HepG2 (cell line): ENCODE measurements around the gene SFMBT1. TPM values are rescaled to one million over a fixed set of nuclear protein-coding genes. Genes with fewer than 3 reads are reported as not detected.
A peak's percentile ranks its signal among the peaks of the same experiment; 100 is the strongest.

Experiments used
- CHCHD3 ChIP-seq: sonication (generic); formaldehyde crosslinking; IDR thresholded peaks from 2 replicates; pipeline ENCODE4 v1.8.0; 2022; ENCODE audit warnings: mild to moderate bottlenecking, missing genetic modification reagents, moderate library complexity
- KLF16 ChIP-seq, 2 experiments: sonication (generic) in 1 of 2; formaldehyde crosslinking in 1 of 2; IDR thresholded peaks; 2 replicates each; pipeline versions ENCODE4 v1.6.1 to v1.8.0; 2016 to 2023; ENCODE audit warnings: missing genetic modification reagents in 2 of 2, missing compliant biosample characterization in 1 of 2
- MED1 ChIP-seq: sonication (generic); formaldehyde crosslinking; IDR thresholded peaks from 2 replicates; pipeline ENCODE4 v1.4.0; 2020; ENCODE audit warnings: missing genetic modification reagents
- NCOA5 ChIP-seq: sonication (generic); formaldehyde crosslinking; IDR thresholded peaks from 2 replicates; pipeline ENCODE4 v1.4.0; 2020; ENCODE audit warnings: missing genetic modification reagents
- NKX3-1 ChIP-seq: sonication (generic); formaldehyde crosslinking; IDR thresholded peaks from 2 replicates; pipeline ENCODE4 v1.5.0; 2020; ENCODE audit warnings: missing genetic modification reagents
- SALL2 ChIP-seq: sonication (generic); formaldehyde crosslinking; IDR thresholded peaks from 2 replicates; pipeline ENCODE4 v1.8.1; 2023; ENCODE audit warnings: mild to moderate bottlenecking, missing genetic modification reagents, inconsistent platforms
- SMYD3 ChIP-seq: sonication (generic); formaldehyde crosslinking; IDR thresholded peaks from 2 replicates; pipeline ENCODE4 v1.8.1; 2023; ENCODE audit warnings: mild to moderate bottlenecking, missing genetic modification reagents
- TRIM24 ChIP-seq: sonication (generic); formaldehyde crosslinking; IDR thresholded peaks from 2 replicates; pipeline ENCODE4 v1.8.0; 2022; ENCODE audit warnings: mild to moderate bottlenecking, missing genetic modification reagents
- XRCC5 ChIP-seq: fragments of 200-400 bp; formaldehyde crosslinking; optimal IDR thresholded peaks from 2 replicates; pipeline ENCODE3; 2017; ENCODE audit warnings: mild to moderate bottlenecking, low read length
- YY1 ChIP-seq: IDR thresholded peaks from 2 replicates; pipeline ENCODE4 v1.6.1; 2011; ENCODE audit warnings: low read length, low read depth, moderate library complexity, mild to moderate bottlenecking; ENCODE audit not compliant: insufficient read depth, insufficient replicate concordance
- ZNF34 ChIP-seq: sonication (generic); formaldehyde crosslinking; IDR thresholded peaks from 2 replicates; pipeline ENCODE4 v1.4.0; 2020; ENCODE audit warnings: mild to moderate bottlenecking, missing genetic modification reagents, borderline replicate concordance
- ZNF446 ChIP-seq: sonication (generic); formaldehyde crosslinking; IDR thresholded peaks from 2 replicates; pipeline ENCODE4 v1.5.0; 2020; ENCODE audit warnings: mild to moderate bottlenecking, missing genetic modification reagents
- ZNF547 ChIP-seq: sonication (generic); formaldehyde crosslinking; IDR thresholded peaks from 2 replicates; pipeline ENCODE4 v1.5.1; 2020; ENCODE audit warnings: mild to moderate bottlenecking, missing genetic modification reagents
- ZNF790 ChIP-seq: sonication (generic); formaldehyde crosslinking; IDR thresholded peaks from 2 replicates; pipeline ENCODE4 v1.8.0; 2022; ENCODE audit warnings: missing genetic modification reagents, mild to moderate bottlenecking, borderline replicate concordance
- ZNF878 ChIP-seq: sonication (generic); formaldehyde crosslinking; IDR thresholded peaks from 2 replicates; pipeline ENCODE4 v1.8.1; 2023; ENCODE audit warnings: mild to moderate bottlenecking, missing genetic modification reagents, moderate library complexity
- polyA plus RNA-seq, 8 experiments: library from polyadenylated mRNA; depleted of rRNA in 3 of 8; stranded (reverse) in 7 of 8; unstranded in 1 of 8; fragments of >200 nt; fragmentation: Illumina TruSeq in 4 of 8; extraction: Trizol in 4 of 8; gene quantifications; 2 replicates each; pipeline versions ENCODE4 v1.2.1 to v1.2.3, GENCODE V29; 2011 to 2016; ENCODE audit warnings: low read depth in 4 of 8, missing spikeins in 1 of 8, mixed read lengths in 1 of 8; ENCODE audit not compliant: insufficient read depth in 1 of 8
- total RNA-seq, 5 experiments: library from RNA; depleted of rRNA; stranded (reverse); fragments of >200 nt; fragmentation: Illumina TruSeq; extraction: Trizol; gene quantifications; 2 replicates each; pipeline ENCODE4 v1.2.3, GENCODE V29; 2016; ENCODE audit warnings: low read depth in 1 of 5
- TF ChIP-seq, protein P1 (sequence below): sonication (generic); formaldehyde crosslinking; IDR thresholded peaks from 2 replicates; pipeline ENCODE4 v1.4.0; 2020; ENCODE audit warnings: mild to moderate bottlenecking, missing genetic modification reagents
- TF ChIP-seq, protein P2 (sequence below): sonication (generic); formaldehyde crosslinking; IDR thresholded peaks from 2 replicates; pipeline ENCODE4 v1.9.0; 2021; ENCODE audit warnings: missing genetic modification reagents, borderline replicate concordance
- TF ChIP-seq, protein P3 (sequence below): sonication (generic); formaldehyde crosslinking; IDR thresholded peaks from 2 replicates; pipeline ENCODE4 v1.4.0; 2020; ENCODE audit warnings: missing genetic modification reagents, borderline replicate concordance

Gene SFMBT1
- total and polyA plus RNA-seq, 2 of the 13 experiments (the other 11 are each of a cell fraction or from before 2014, with no cell fraction given): 3.8 to 12.8 TPM

DNA sequence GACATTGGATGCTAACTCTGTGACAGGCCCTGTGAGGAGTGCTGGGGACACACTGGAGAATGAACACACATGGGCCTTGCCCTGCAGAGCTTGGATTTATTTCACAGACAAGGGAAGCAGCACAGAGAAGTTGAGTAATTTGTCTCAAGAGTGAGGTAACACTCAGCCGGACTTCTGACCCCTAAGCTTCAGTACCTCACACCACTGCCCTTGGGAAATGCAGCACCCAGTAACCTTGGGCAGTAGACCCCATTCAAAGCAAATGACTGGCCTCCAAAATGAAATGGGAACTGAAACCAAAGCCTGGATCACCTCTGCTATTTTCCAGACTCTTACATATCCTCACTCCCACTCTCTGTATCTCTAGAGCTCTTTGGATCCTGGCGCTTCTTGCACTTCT, 47.1 kb upstream of the SFMBT1 start (continued):
- no peak for TF ChIP-seq NKX3-1
- TF ChIP-seq ZNF547 (CRISPR knock-in tag): no peak
- no peak for TF ChIP-seq CHCHD3 (CRISPR knock-in tag)
- no peak for TF ChIP-seq SALL2
- TF ChIP-seq MED1: peak; percentile 51; the same call in 1 of the 2 replicates
- 0 out of 4 replicates have a peak, but pooled peaks of 1 of the 2 experiments have one; percentile 37 for TF ChIP-seq KLF16 (CRISPR knock-in tag; IDR thresholded peaks at IDR 0.05)
- no peak for TF ChIP-seq ZNF34 (CRISPR knock-in tag)
- TF ChIP-seq NCOA5: no peak
- TF ChIP-seq TRIM24: no peak
- no peak for TF ChIP-seq ZNF878 (CRISPR knock-in tag)
- TF ChIP-seq, protein P1, sequence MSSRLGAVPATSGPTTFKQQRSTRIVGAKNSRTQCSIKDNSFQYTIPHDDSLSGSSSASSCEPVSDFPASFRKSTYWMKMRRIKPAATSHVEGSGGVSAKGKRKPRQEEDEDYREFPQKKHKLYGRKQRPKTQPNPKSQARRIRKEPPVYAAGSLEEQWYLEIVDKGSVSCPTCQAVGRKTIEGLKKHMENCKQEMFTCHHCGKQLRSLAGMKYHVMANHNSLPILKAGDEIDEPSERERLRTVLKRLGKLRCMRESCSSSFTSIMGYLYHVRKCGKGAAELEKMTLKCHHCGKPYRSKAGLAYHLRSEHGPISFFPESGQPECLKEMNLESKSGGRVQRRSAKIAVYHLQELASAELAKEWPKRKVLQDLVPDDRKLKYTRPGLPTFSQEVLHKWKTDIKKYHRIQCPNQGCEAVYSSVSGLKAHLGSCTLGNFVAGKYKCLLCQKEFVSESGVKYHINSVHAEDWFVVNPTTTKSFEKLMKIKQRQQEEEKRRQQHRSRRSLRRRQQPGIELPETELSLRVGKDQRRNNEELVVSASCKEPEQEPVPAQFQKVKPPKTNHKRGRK (CRISPR knock-in tag): no peak
- no peak for TF ChIP-seq SMYD3 (CRISPR knock-in tag)
- TF ChIP-seq ZNF790 (CRISPR knock-in tag): no peak
- no peak for TF ChIP-seq ZNF446 (CRISPR knock-in tag)
- no peak for TF ChIP-seq XRCC5
- no peak for TF ChIP-seq YY1
- TF ChIP-seq, protein P2, sequence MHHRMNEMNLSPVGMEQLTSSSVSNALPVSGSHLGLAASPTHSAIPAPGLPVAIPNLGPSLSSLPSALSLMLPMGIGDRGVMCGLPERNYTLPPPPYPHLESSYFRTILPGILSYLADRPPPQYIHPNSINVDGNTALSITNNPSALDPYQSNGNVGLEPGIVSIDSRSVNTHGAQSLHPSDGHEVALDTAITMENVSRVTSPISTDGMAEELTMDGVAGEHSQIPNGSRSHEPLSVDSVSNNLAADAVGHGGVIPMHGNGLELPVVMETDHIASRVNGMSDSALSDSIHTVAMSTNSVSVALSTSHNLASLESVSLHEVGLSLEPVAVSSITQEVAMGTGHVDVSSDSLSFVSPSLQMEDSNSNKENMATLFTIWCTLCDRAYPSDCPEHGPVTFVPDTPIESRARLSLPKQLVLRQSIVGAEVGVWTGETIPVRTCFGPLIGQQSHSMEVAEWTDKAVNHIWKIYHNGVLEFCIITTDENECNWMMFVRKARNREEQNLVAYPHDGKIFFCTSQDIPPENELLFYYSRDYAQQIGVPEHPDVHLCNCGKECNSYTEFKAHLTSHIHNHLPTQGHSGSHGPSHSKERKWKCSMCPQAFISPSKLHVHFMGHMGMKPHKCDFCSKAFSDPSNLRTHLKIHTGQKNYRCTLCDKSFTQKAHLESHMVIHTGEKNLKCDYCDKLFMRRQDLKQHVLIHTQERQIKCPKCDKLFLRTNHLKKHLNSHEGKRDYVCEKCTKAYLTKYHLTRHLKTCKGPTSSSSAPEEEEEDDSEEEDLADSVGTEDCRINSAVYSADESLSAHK (CRISPR knock-in tag): no peak
- TF ChIP-seq, protein P3, sequence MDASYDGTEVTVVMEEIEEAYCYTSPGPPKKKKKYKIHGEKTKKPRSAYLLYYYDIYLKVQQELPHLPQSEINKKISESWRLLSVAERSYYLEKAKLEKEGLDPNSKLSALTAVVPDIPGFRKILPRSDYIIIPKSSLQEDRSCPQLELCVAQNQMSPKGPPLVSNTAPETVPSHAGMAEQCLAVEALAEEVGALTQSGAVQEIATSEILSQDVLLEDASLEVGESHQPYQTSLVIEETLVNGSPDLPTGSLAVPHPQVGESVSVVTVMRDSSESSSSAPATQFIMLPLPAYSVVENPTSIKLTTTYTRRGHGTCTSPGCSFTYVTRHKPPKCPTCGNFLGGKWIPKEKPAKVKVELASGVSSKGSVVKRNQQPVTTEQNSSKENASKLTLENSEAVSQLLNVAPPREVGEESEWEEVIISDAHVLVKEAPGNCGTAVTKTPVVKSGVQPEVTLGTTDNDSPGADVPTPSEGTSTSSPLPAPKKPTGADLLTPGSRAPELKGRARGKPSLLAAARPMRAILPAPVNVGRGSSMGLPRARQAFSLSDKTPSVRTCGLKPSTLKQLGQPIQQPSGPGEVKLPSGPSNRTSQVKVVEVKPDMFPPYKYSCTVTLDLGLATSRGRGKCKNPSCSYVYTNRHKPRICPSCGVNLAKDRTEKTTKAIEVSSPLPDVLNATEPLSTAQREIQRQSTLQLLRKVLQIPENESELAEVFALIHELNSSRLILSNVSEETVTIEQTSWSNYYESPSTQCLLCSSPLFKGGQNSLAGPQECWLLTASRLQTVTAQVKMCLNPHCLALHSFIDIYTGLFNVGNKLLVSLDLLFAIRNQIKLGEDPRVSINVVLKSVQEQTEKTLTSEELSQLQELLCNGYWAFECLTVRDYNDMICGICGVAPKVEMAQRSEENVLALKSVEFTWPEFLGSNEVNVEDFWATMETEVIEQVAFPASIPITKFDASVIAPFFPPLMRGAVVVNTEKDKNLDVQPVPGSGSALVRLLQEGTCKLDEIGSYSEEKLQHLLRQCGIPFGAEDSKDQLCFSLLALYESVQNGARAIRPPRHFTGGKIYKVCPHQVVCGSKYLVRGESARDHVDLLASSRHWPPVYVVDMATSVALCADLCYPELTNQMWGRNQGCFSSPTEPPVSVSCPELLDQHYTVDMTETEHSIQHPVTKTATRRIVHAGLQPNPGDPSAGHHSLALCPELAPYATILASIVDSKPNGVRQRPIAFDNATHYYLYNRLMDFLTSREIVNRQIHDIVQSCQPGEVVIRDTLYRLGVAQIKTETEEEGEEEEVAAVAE (CRISPR knock-in tag): peak; percentile 44; the same call in 1 of the 2 replicates
